C4-2B (cell line): ENCODE results near the gene ACYP1.

ENCODE experiments used
- CTCF ChIP-seq: fragments of 450-650 bp; conservative IDR thresholded peaks from 2 replicates; pipeline ENCODE4 v1.5.1; 2017; ENCODE audit warnings: mild to moderate bottlenecking
- ZFX ChIP-seq: fragments of 450-650 bp; IDR thresholded peaks from 2 replicates; pipeline ENCODE4 v1.6.1; 2017

- TF ChIP-seq CTCF = no peak
- no peak for TF ChIP-seq ZFX
Observed at GRCh38 chr14:75013290-75013689, 50.5 kb downstream of the ACYP1 start.
